HepG2 (cell line): ENCODE results near the gene ZNF625. TPM values are rescaled to one million over a fixed set of nuclear protein-coding genes. Genes with fewer than 3 reads are reported as not detected.

Source experiments
- CHD4 ChIP-seq: fragments of 200-600 bp; sonication (generic); IDR thresholded peaks from 2 replicates; pipeline ENCODE4 v1.7.0; 2017; ENCODE audit warnings: mild to moderate bottlenecking, low read length, borderline replicate concordance
- KDM1A ChIP-seq: IDR thresholded peaks from 2 replicates; pipeline ENCODE4 v1.6.1; 2016; ENCODE audit warnings: missing compliant biosample characterization
- YEATS2 ChIP-seq: sonication (generic); formaldehyde crosslinking; IDR thresholded peaks from 2 replicates; pipeline ENCODE4 v1.4.0; 2020; ENCODE audit warnings: missing genetic modification reagents, borderline replicate concordance
- ZFP36L1 ChIP-seq: sonication (generic); formaldehyde crosslinking; IDR thresholded peaks from 2 replicates; pipeline ENCODE4 v1.8.0; 2022; ENCODE audit warnings: mild to moderate bottlenecking, missing genetic modification reagents, moderate library complexity
- ZNF598 ChIP-seq: sonication (generic); formaldehyde crosslinking; IDR thresholded peaks from 2 replicates; pipeline ENCODE4 v1.5.1; 2020; ENCODE audit warnings: mild to moderate bottlenecking, missing genetic modification reagents, borderline replicate concordance
- polyA plus RNA-seq, 8 experiments: library from polyadenylated mRNA; depleted of rRNA in 3 of 8; stranded (reverse) in 7 of 8; unstranded in 1 of 8; fragments of >200 nt; fragmentation: Illumina TruSeq in 4 of 8; extraction: Trizol in 4 of 8; gene quantifications; 2 replicates each; pipeline versions ENCODE4 v1.2.1 to v1.2.3, GENCODE V29; 2011 to 2016; ENCODE audit warnings: low read depth in 4 of 8, missing spikeins in 1 of 8, mixed read lengths in 1 of 8; ENCODE audit not compliant: insufficient read depth in 1 of 8
- total RNA-seq, 5 experiments: library from RNA; depleted of rRNA; stranded (reverse); fragments of >200 nt; fragmentation: Illumina TruSeq; extraction: Trizol; gene quantifications; 2 replicates each; pipeline ENCODE4 v1.2.3, GENCODE V29; 2016; ENCODE audit warnings: low read depth in 1 of 5
- TF ChIP-seq, protein P1 (sequence below): sonication (generic); formaldehyde crosslinking; IDR thresholded peaks from 2 replicates; pipeline ENCODE4 v1.5.1; 2020; ENCODE audit warnings: missing genetic modification reagents, mild to moderate bottlenecking, borderline replicate concordance
- TF ChIP-seq, protein P2 (sequence below): sonication (generic); formaldehyde crosslinking; IDR thresholded peaks from 2 replicates; pipeline ENCODE4 v1.4.0; 2020; ENCODE audit warnings: low read depth, mild to moderate bottlenecking, missing genetic modification reagents
- TF ChIP-seq, protein P3 (sequence below): sonication (generic); formaldehyde crosslinking; IDR thresholded peaks from 2 replicates; pipeline ENCODE4 v1.4.0; 2020; ENCODE audit warnings: missing genetic modification reagents, mild to moderate bottlenecking, borderline replicate concordance
- TF ChIP-seq, protein P4 (sequence below): IDR thresholded peaks from 2 replicates; pipeline ENCODE4 v1.6.1; 2018; ENCODE audit warnings: missing genetic modification reagents
- TF ChIP-seq, protein P5 (sequence below): IDR thresholded peaks from 2 replicates; pipeline ENCODE4 v1.4.0; 2020; ENCODE audit warnings: mild to moderate bottlenecking, missing genetic modification reagents

ZNF625 gene
- total and polyA plus RNA-seq, 2 of the 13 experiments (the other 11 are each of a cell fraction or from before 2014, with no cell fraction given) = 1.7 to 12.2 TPM

- TF ChIP-seq, protein P1, sequence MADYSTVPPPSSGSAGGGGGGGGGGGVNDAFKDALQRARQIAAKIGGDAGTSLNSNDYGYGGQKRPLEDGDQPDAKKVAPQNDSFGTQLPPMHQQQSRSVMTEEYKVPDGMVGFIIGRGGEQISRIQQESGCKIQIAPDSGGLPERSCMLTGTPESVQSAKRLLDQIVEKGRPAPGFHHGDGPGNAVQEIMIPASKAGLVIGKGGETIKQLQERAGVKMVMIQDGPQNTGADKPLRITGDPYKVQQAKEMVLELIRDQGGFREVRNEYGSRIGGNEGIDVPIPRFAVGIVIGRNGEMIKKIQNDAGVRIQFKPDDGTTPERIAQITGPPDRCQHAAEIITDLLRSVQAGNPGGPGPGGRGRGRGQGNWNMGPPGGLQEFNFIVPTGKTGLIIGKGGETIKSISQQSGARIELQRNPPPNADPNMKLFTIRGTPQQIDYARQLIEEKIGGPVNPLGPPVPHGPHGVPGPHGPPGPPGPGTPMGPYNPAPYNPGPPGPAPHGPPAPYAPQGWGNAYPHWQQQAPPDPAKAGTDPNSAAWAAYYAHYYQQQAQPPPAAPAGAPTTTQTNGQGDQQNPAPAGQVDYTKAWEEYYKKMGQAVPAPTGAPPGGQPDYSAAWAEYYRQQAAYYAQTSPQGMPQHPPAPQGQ (CRISPR knock-in tag) = no peak
- TF ChIP-seq, protein P2, sequence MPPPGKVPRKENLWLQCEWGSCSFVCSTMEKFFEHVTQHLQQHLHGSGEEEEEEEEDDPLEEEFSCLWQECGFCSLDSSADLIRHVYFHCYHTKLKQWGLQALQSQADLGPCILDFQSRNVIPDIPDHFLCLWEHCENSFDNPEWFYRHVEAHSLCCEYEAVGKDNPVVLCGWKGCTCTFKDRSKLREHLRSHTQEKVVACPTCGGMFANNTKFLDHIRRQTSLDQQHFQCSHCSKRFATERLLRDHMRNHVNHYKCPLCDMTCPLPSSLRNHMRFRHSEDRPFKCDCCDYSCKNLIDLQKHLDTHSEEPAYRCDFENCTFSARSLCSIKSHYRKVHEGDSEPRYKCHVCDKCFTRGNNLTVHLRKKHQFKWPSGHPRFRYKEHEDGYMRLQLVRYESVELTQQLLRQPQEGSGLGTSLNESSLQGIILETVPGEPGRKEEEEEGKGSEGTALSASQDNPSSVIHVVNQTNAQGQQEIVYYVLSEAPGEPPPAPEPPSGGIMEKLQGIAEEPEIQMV (CRISPR knock-in tag) = no peak; the same call in none of the 2 replicates
- TF ChIP-seq YEATS2 (CRISPR knock-in tag) (peak; percentile 70; the same call in 1 of the 2 replicates), ZFP36L1 (CRISPR knock-in tag) (no peak), ZNF598 (CRISPR knock-in tag) (0 out of 2 replicates have a peak, but pooled peaks have one; percentile 25), KDM1A (no peak), CHD4 (no peak)
- TF ChIP-seq, protein P3, sequence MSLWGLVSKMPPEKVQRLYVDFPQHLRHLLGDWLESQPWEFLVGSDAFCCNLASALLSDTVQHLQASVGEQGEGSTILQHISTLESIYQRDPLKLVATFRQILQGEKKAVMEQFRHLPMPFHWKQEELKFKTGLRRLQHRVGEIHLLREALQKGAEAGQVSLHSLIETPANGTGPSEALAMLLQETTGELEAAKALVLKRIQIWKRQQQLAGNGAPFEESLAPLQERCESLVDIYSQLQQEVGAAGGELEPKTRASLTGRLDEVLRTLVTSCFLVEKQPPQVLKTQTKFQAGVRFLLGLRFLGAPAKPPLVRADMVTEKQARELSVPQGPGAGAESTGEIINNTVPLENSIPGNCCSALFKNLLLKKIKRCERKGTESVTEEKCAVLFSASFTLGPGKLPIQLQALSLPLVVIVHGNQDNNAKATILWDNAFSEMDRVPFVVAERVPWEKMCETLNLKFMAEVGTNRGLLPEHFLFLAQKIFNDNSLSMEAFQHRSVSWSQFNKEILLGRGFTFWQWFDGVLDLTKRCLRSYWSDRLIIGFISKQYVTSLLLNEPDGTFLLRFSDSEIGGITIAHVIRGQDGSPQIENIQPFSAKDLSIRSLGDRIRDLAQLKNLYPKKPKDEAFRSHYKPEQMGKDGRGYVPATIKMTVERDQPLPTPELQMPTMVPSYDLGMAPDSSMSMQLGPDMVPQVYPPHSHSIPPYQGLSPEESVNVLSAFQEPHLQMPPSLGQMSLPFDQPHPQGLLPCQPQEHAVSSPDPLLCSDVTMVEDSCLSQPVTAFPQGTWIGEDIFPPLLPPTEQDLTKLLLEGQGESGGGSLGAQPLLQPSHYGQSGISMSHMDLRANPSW (CRISPR knock-in tag) = no peak
- TF ChIP-seq, protein P4, sequence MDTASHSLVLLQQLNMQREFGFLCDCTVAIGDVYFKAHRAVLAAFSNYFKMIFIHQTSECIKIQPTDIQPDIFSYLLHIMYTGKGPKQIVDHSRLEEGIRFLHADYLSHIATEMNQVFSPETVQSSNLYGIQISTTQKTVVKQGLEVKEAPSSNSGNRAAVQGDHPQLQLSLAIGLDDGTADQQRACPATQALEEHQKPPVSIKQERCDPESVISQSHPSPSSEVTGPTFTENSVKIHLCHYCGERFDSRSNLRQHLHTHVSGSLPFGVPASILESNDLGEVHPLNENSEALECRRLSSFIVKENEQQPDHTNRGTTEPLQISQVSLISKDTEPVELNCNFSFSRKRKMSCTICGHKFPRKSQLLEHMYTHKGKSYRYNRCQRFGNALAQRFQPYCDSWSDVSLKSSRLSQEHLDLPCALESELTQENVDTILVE = peak; percentile 50; the same call in 1 of the 2 replicates
- TF ChIP-seq, protein P5, sequence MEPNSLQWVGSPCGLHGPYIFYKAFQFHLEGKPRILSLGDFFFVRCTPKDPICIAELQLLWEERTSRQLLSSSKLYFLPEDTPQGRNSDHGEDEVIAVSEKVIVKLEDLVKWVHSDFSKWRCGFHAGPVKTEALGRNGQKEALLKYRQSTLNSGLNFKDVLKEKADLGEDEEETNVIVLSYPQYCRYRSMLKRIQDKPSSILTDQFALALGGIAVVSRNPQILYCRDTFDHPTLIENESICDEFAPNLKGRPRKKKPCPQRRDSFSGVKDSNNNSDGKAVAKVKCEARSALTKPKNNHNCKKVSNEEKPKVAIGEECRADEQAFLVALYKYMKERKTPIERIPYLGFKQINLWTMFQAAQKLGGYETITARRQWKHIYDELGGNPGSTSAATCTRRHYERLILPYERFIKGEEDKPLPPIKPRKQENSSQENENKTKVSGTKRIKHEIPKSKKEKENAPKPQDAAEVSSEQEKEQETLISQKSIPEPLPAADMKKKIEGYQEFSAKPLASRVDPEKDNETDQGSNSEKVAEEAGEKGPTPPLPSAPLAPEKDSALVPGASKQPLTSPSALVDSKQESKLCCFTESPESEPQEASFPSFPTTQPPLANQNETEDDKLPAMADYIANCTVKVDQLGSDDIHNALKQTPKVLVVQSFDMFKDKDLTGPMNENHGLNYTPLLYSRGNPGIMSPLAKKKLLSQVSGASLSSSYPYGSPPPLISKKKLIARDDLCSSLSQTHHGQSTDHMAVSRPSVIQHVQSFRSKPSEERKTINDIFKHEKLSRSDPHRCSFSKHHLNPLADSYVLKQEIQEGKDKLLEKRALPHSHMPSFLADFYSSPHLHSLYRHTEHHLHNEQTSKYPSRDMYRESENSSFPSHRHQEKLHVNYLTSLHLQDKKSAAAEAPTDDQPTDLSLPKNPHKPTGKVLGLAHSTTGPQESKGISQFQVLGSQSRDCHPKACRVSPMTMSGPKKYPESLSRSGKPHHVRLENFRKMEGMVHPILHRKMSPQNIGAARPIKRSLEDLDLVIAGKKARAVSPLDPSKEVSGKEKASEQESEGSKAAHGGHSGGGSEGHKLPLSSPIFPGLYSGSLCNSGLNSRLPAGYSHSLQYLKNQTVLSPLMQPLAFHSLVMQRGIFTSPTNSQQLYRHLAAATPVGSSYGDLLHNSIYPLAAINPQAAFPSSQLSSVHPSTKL (CRISPR knock-in tag) = no peak
Observed at GRCh38 chr19:12156223-12157058, at the start of gene ZNF625 (continued).
